ENCODE data around the gene DHTKD1. TPM values are rescaled to one million over a fixed set of nuclear protein-coding genes. Genes with fewer than 3 reads are reported as not detected.

DHTKD1 gene
- total RNA-seq, 1 donor from 2014 or later = 56.1 TPM

DNA sequence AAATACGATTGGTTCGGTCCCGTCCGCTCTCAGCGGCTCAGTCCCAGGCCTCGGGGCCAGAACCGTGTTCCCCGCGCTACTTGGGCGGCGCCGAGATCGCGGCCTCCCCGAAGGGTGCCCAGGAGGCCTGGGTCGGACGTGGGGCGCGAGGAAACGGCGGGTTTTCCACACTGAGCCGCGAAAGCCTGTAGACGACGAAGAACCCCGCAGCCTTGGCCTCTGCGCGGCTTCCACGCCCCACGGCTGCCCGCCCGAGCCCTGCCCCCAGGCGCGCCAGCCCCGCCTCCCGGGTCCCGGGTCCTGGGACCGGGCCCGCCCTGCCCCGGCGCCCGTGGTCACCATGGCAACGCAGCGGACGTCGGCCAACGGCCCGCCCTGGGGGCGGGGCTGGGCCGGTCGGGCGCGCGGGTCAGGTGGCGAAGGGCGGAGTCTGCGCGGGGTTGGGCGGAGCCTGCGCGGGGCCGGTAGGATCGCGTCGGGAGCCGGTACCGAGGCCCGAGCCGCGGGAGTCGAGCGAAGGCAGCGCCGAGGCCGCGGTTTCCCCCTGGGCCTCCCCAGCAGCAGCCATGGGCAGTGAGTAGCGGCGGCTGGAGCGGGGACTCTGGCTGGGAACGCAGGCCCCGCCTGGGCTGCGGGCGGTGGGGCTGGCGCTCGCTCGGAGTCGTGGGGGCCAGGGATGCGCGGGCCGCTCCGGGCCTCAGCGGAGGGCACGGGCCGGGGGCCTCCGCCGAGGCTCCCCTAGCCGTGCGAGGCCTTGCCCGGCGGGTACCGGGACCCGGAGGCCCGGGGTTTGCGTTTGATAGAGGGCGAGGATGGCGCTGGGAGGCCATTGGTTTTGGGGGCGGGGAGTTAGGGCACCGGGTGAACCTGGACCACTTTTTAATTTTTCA, 60.7 kb downstream of the DHTKD1 start, which contains the start of gene SEC61A2:
SEC61A2 (plus strand) TSS at position 456 of the 890 bp plus-strand sequence; CDS start at position 567, 111 bp downstream.
- H3K9me3 Mint-ChIP-seq = no peaks in the 10 kb centered on the region
- H3K27ac Mint-ChIP-seq (ENCODE audit: unreplicated experiment) = peak within 1 kb of the TSS; percentile 69
- DNase-seq (ENCODE audit: low read depth, low spot score) = peak; percentile 97
- H3K4me1 Mint-ChIP-seq = peaks cover 16% of the 10 kb centered on the region
- H3K27me3 Mint-ChIP-seq (ENCODE audit: low read depth) = no peaks in the 10 kb centered on the region
- peak within 1 kb of the TSS; percentile 94 for H3K4me3 Mint-ChIP-seq
- TF ChIP-seq, protein P1, sequence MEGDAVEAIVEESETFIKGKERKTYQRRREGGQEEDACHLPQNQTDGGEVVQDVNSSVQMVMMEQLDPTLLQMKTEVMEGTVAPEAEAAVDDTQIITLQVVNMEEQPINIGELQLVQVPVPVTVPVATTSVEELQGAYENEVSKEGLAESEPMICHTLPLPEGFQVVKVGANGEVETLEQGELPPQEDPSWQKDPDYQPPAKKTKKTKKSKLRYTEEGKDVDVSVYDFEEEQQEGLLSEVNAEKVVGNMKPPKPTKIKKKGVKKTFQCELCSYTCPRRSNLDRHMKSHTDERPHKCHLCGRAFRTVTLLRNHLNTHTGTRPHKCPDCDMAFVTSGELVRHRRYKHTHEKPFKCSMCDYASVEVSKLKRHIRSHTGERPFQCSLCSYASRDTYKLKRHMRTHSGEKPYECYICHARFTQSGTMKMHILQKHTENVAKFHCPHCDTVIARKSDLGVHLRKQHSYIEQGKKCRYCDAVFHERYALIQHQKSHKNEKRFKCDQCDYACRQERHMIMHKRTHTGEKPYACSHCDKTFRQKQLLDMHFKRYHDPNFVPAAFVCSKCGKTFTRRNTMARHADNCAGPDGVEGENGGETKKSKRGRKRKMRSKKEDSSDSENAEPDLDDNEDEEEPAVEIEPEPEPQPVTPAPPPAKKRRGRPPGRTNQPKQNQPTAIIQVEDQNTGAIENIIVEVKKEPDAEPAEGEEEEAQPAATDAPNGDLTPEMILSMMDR (conservative IDR thresholded peaks at IDR 0.05) = no peak
- peaks cover 3% of the 10 kb centered on the region for H3K36me3 Mint-ChIP-seq (ENCODE audit: low read depth)

DNA sequence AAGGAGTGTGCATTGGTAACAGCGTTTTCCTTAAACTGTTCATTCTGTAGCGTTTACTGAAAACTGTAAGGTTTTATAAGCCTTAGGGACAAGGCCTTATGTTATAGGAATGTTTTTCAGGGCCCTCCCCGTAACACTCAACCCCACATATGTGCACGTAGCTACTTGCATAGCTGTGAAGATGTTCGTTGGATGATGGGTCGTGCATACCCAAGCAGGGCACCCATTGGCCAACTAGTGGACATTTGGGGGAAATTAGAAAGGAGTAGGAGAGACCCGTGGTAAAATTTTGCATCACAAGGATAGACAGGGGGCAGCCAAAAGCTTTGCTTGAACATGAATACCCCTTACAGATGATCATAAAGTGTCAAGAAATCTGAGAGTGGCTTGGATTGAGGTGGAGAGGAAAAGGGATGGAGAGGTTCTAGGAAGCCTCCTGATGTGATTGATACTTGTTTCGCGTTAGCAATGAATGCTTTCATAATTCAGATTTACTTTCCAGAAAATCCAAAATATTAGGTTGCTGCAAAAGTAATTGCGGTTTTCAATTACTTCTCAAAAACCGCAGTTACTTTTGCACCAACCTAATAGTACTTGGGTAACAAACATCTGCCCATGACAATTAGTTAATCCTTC, 61.6 kb downstream of the DHTKD1 start:
- Mint-ChIP-seq H3K4me1 (peaks cover 16% of the 10 kb centered on the region), H3K4me3 (peak overlapping the region; percentile 94), H3K27ac (ENCODE audit: unreplicated experiment) (peak overlapping the region; percentile 69), H3K36me3 (ENCODE audit: low read depth) (peaks cover 3% of the 10 kb centered on the region), H3K9me3 (no peaks in the 10 kb centered on the region), H3K27me3 (ENCODE audit: low read depth) (no peaks in the 10 kb centered on the region)
- TF ChIP-seq, protein P1 (conservative IDR thresholded peaks at IDR 0.05) = peak; percentile 63
- DNase-seq (ENCODE audit: low read depth, low spot score) = peak; percentile 42

DNA sequence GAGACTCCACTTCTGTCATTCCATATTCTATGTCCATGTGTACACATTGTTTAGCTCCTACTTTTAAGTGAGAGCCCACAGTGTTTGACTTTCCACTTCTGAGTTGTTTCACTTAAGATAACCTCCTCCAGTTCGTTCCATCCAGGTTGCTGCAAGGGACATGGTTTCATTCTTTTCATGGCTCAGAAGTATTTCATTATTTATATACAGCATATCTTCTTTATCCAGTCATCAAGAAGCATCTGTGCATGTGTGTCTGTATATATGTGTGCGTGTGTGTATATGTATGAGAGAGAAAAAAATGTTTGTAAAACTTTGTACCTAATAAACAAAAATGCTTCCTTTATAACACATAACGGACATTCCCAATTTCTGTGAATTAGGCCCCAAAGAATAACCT, 66.9 kb downstream of the DHTKD1 start:
- Mint-ChIP-seq H3K27me3 (ENCODE audit: low read depth) (no peaks in the 10 kb centered on the region), H3K27ac (ENCODE audit: unreplicated experiment) (no peak overlapping the region), H3K4me3 (no peak overlapping the region), H3K9me3 (no peaks in the 10 kb centered on the region), H3K36me3 (ENCODE audit: low read depth) (peaks cover 10% of the 10 kb centered on the region), H3K4me1 (peaks cover 4% of the 10 kb centered on the region)
- TF ChIP-seq, protein P1 (conservative IDR thresholded peaks at IDR 0.05) = no peak
- DNase-seq (ENCODE audit: low read depth, low spot score) = no peak

DNA sequence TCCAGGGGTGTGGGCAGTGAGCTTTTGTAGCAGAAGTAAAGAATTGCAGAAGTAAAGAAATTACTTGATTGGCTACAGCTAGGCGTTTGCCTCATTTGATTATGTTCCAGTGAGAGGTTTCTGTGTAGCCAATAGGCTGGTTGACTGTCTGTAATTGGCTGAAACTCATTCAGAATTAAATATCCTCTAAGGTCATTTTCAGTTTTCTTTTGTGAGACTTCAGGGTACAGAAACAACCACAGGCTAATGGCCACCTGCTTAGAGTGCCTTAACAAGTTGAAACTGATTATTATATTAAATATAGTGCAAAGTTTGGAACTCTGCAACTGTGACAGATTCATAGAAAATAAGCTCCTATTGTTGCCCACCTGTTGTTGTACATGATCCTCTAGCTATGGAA, 71.3 kb downstream of the DHTKD1 start:
- no peak overlapping the region for H3K27ac Mint-ChIP-seq (ENCODE audit: unreplicated experiment)
- H3K4me1 Mint-ChIP-seq = no peaks in the 10 kb centered on the region
- DNase-seq (ENCODE audit: low read depth, low spot score) = no peak
- TF ChIP-seq, protein P1 (conservative IDR thresholded peaks at IDR 0.05) = no peak
- no peaks in the 10 kb centered on the region for H3K27me3 Mint-ChIP-seq (ENCODE audit: low read depth)
- H3K4me3 Mint-ChIP-seq = no peak overlapping the region
- peaks cover 15% of the 10 kb centered on the region for H3K36me3 Mint-ChIP-seq (ENCODE audit: low read depth)
- H3K9me3 Mint-ChIP-seq = no peaks in the 10 kb centered on the region

DNA sequence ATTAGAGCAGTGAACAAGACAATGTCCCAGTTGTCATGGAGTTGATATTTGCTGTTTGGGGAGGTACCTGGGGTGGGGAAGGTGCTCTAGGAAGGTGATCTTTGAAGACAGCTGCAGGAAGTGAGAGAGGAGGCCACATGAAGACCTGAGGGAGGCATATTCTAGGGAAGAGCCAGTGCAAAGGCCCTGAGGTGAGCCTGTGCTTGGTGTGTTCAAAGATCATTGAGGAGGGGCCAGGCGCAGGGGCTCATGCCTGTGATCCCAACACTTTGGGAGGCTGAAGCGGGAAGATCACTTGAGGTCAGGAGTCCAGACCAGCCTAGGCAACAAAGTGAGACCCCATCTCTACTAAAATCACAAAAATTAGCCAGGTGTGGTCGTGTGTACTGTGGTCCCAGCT, 75.8 kb downstream of the DHTKD1 start:
- H3K36me3 Mint-ChIP-seq (ENCODE audit: low read depth) = peaks cover 10% of the 10 kb centered on the region
- H3K27ac Mint-ChIP-seq (ENCODE audit: unreplicated experiment) = no peak overlapping the region
- no peak for DNase-seq (ENCODE audit: low read depth, low spot score)
- TF ChIP-seq, protein P1 (conservative IDR thresholded peaks at IDR 0.05) = no peak
- H3K9me3 Mint-ChIP-seq = no peaks in the 10 kb centered on the region
- no peak overlapping the region for H3K4me3 Mint-ChIP-seq
- no peaks in the 10 kb centered on the region for H3K27me3 Mint-ChIP-seq (ENCODE audit: low read depth)
- no peaks in the 10 kb centered on the region for H3K4me1 Mint-ChIP-seq
